Subcutaneous adipose tissue (tissue), 4 donors: ENCODE data around the gene DNAJC25. TPM values are rescaled to one million over a fixed set of nuclear protein-coding genes. Genes with fewer than 3 reads are reported as not detected.

ENCODE experiments used
- total RNA-seq, 4 donors: library from RNA; depleted of rRNA; stranded (reverse); fragments of >200 nt; gene quantifications; one replicate each; pipeline ENCODE4 v1.1.0, GENCODE V29; 2016
- TF ChIP-seq, protein P1 (sequence below): fragments of 450-650 bp; IDR thresholded peaks from one replicate; pipeline ENCODE4 v1.5.1; 2016; ENCODE audit warnings: low read depth, mild to moderate bottlenecking, control low read depth, antibody characterized with exemption, moderate library complexity

Gene DNAJC25
- total RNA-seq, 4 donors from 2014 or later: 10.4 to 12.8 (median 11.6) TPM

DNA sequence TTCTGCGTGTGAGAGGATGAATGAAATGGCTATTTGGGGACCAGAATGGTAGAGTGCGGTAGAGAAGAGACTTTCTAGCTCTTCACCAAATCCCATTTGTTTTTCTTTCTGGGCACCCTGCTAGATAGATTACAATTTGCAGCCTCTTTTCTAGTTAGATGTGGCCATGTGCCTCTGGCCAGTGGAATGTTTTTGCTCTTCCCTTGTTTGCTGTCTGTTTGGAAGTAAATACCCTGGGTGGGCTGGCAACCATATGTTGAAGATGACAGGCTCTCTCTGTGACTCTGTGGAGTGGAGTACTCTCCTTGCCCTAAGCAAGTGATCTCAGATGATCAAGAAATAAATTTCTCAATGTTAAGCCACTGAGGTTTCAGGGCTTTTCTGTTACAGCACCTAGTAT is 43.2 kb downstream of the DNAJC25 start:
- TF ChIP-seq, protein P1, sequence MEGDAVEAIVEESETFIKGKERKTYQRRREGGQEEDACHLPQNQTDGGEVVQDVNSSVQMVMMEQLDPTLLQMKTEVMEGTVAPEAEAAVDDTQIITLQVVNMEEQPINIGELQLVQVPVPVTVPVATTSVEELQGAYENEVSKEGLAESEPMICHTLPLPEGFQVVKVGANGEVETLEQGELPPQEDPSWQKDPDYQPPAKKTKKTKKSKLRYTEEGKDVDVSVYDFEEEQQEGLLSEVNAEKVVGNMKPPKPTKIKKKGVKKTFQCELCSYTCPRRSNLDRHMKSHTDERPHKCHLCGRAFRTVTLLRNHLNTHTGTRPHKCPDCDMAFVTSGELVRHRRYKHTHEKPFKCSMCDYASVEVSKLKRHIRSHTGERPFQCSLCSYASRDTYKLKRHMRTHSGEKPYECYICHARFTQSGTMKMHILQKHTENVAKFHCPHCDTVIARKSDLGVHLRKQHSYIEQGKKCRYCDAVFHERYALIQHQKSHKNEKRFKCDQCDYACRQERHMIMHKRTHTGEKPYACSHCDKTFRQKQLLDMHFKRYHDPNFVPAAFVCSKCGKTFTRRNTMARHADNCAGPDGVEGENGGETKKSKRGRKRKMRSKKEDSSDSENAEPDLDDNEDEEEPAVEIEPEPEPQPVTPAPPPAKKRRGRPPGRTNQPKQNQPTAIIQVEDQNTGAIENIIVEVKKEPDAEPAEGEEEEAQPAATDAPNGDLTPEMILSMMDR: no peak

DNA sequence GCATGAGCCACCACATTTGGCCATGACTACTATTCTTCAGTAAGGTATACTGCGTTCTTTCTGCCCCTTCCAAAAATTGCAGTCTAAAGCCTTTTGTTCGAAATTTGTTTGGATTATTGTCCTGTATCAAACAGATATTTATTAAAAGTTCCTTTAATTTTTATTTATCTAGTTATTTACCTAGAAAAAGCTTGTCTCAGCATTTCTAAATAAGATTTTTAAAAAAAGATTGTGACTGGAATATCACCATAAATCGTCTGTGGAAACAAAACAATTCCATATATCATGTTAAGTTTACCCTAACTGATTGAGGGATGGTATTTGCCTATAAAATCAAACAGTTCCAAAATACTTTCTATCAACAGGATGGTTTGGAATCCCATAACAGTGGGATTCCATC is 45.0 kb downstream of the DNAJC25 start:
- TF ChIP-seq, protein P1: no peak

DNA sequence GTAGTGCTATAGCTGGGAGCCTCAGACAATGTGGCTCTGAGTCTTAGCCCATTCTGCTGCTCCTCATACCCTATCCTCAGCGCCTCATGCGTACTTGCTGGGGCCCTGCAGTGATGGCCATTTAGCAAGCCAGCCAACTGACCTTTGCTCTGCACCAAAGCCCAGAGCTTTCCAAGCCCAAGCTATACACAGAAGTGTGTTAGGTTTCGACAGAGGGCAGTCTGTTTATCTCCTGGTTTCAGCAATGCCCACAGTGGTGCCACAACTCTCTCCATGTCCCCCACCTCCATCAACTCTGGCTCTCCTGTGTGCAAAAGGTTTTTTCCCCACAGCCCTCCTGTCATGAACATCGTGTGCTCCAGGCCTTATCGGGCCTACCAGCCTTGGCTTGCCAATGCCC is 47.2 kb downstream of the DNAJC25 start:
- TF ChIP-seq, protein P1: no peak

DNA sequence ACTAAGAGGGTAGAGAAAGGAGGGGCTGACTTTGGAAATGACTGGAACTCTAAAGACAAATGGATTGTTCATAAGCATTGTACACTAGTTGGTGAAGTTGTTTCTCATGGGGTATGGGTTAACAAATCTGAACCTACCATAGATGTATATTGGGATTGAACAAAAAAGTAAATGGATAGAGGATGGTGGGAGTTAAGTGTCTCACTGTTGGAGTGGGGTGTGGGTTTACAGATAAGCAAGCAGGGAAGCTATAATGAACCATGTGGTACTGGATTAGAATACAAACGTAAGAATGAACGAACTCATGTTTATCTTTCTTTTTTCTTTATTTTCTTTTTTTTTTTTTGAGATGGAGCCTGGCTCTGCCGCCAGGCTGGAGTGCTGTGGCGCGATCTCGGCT is 48.1 kb downstream of the DNAJC25 start:
- TF ChIP-seq, protein P1: no peak

DNA sequence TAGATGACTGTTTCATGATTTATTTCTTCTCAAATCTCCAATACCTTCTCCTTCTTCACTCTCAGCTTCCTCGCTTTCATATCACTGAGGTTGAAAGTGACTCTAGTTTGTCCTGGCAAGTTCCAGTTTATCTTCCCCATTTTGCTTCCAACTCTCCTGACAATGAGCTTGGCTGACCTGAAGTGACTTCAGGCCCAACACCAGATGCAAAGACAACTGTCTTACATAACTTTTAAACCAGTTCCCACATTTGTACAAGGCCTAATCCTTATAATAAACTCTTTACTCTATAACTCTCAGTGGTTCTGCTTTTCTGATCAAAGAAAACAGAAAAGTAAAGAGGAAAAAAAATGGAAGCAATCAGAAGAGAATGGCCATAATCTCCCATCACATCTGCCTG is 52.3 kb downstream of the DNAJC25 start:
- TF ChIP-seq, protein P1: no peak

DNA sequence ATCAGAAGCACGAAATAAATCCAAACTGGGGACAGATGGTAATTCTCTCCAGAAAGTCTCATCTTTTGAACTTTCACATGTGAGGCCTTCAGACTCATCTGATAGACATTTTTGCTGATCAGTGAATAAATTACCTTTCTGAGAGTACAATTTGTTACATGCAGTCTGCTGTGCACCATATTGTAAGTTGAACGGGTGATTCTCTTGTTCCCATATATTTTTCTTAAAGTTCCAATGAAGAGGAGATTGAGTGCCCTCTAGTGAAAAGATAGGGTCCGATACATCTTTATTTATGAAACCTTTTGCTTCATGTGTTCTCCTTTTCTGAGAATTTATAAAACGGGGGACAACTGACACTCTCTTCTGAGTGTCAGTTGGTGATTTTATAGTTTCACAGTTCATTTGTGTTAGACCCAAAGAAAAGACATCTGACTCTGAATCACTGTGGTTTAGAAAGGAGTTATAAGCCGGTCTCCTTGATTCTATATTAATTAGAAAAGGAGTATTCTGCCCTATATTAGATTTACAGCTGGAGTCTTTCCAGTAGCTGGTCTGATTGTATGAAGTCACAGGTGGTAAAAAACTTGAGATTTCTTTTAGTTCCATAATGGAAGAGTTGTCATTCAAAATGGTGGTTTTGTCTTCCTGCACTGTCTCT is 60.7 kb downstream of the DNAJC25 start:
- TF ChIP-seq, protein P1: no peak

DNA sequence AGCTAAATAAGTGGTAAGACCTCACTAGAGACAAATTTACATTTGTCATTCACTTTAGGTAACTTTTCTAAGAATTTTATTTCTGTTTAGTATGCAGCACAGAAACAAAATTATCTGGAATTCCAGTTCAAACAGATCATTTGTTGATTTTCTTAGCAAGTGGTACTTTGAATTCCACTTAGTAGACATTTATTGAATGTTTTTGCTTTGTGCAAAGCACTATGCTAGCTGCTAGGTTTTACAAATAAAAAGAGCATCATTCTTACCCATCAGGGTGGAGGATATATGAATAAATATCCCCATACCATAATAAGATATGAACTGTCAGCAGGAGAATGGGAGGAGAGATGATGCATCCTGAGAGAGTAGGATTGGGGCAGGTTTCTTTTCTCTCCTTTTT is 65.7 kb downstream of the DNAJC25 start:
- TF ChIP-seq, protein P1: no peak
